ENCODE results near the gene SLU7.

- no peak for TF ChIP-seq ZFX (IDR thresholded peaks at IDR 0.05)
- TF ChIP-seq CTCF (conservative IDR thresholded peaks at IDR 0.05) = no peak
Measured at GRCh38 chr5:160464466-160464797, 45.6 kb upstream of the SLU7 start.

All from C4-2B (cell line).